GM23338 (cell line): ENCODE results near the gene LRIG1. TPM values are rescaled to one million over a fixed set of nuclear protein-coding genes. Genes with fewer than 3 reads are reported as not detected.
A peak's percentile ranks its signal among the peaks of the same experiment; 100 is the strongest.

Experiments
- ATAC-seq: fragments of 200-7000 bp; cut with Tn5 transposase; 3 replicates; pipeline ENCODE4 v1.9.1; 2020
- DNase-seq: peaks from one replicate; pipeline ENCODE4 v3.0.0-alpha.2; 2015; ENCODE audit warnings: low spot score
- H2AFZ ChIP-seq: fragments of 200-600 bp; sonication (generic); 2 replicates; pipeline ENCODE4 v1.8.0; 2016; ENCODE audit warnings: antibody characterized with exemption, mild to moderate bottlenecking, moderate library complexity
- H3F3A ChIP-seq: fragments of 200-600 bp; sonication (generic); replicated peaks from 2 replicates; pipeline ENCODE4 v1.8.0; 2017; ENCODE audit warnings: antibody characterized with exemption, mixed run types, low read depth
- H3K27ac ChIP-seq: fragments of 200-600 bp; sonication (generic); 2 replicates; pipeline ENCODE4 v1.6.1; 2016; ENCODE audit warnings: low read depth
- H3K27me3 ChIP-seq: fragments of 200-600 bp; sonication (generic); 2 replicates; pipeline ENCODE4 v1.8.0; 2016; ENCODE audit warnings: mild to moderate bottlenecking, mixed run types, moderate library complexity; ENCODE audit not compliant: insufficient read depth
- H3K36me3 ChIP-seq: fragments of 200-600 bp; sonication (generic); 2 replicates; pipeline ENCODE4 v1.8.0; 2016; ENCODE audit warnings: mild to moderate bottlenecking; ENCODE audit not compliant: insufficient read depth
- H3K4me1 ChIP-seq: fragments of 200-600 bp; sonication (generic); 2 replicates; pipeline ENCODE4 v1.8.0; 2016; ENCODE audit warnings: mild to moderate bottlenecking, moderate library complexity; ENCODE audit not compliant: insufficient read depth
- H3K4me2 ChIP-seq: fragments of 200-600 bp; sonication (generic); 2 replicates; pipeline ENCODE4 v1.7.1; 2017; ENCODE audit warnings: mixed run types
- H3K4me3 ChIP-seq: fragments of 200-600 bp; sonication (generic); 2 replicates; pipeline ENCODE4 v1.6.1; 2016; ENCODE audit warnings: mixed run types
- H3K79me2 ChIP-seq: fragments of 200-600 bp; sonication (generic); replicated peaks from 2 replicates; pipeline ENCODE4 v1.8.0; 2017; ENCODE audit warnings: mild to moderate bottlenecking; ENCODE audit not compliant: insufficient read depth
- H3K9me2 ChIP-seq: fragments of 200-600 bp; sonication (generic); 2 replicates; pipeline ENCODE4 v1.8.0; 2017; ENCODE audit not compliant: insufficient read depth
- H4K20me1 ChIP-seq: fragments of 200-600 bp; sonication (generic); replicated peaks from 2 replicates; pipeline ENCODE4 v1.8.0; 2017; ENCODE audit warnings: mild to moderate bottlenecking; ENCODE audit not compliant: insufficient read depth
- H3K27ac Mint-ChIP-seq: 2 replicates; pipeline ENCODE4 v1.8.0; 2020; ENCODE audit warnings: inconsistent platforms, mild to moderate bottlenecking, moderate library complexity, mixed read lengths
- H3K27me3 Mint-ChIP-seq: 3 replicates; pipeline ENCODE4 v1.8.0; 2022; ENCODE audit warnings: low read depth, mild to moderate bottlenecking, moderate library complexity, mixed read lengths, inconsistent platforms; ENCODE audit not compliant: insufficient read depth, poor library complexity
- H3K36me3 Mint-ChIP-seq: 3 replicates; pipeline ENCODE4 v1.8.0; 2021; ENCODE audit warnings: low read depth, mild to moderate bottlenecking, inconsistent platforms, moderate library complexity, mixed read lengths
- H3K4me1 Mint-ChIP-seq: 3 replicates; pipeline ENCODE4 v1.8.0; 2020; ENCODE audit warnings: mild to moderate bottlenecking, inconsistent platforms, mixed read lengths
- H3K4me3 Mint-ChIP-seq: 3 replicates; pipeline ENCODE4 v1.8.0; 2021; ENCODE audit warnings: moderate library complexity, mild to moderate bottlenecking, inconsistent platforms, mixed read lengths
- H3K9me3 Mint-ChIP-seq: 3 replicates; pipeline ENCODE4 v1.8.0; 2020; ENCODE audit warnings: moderate library complexity, mild to moderate bottlenecking, inconsistent platforms, mixed read lengths
- CREB1 ChIP-seq: fragments of 250-450 bp; sonication (Bioruptor Pico); IDR thresholded peaks from 2 replicates; pipeline ENCODE4 v1.5.0; 2020; ENCODE audit warnings: low read depth, mild to moderate bottlenecking, moderate library complexity
- EZH2 ChIP-seq: fragments of 200-600 bp; sonication (generic); IDR thresholded peaks from one replicate; pipeline ENCODE4 v1.8.0; 2017; ENCODE audit warnings: antibody characterized with exemption, mild to moderate bottlenecking, low read depth; ENCODE audit not compliant: unreplicated experiment
- JUNB ChIP-seq: IDR thresholded peaks from one replicate; pipeline ENCODE4 v1.6.1; 2016; ENCODE audit warnings: antibody characterized with exemption; ENCODE audit not compliant: unreplicated experiment
- POLR2AphosphoS5 ChIP-seq: IDR thresholded peaks from 2 replicates; pipeline ENCODE4 v1.6.1; 2016; ENCODE audit warnings: antibody characterized with exemption, low read depth
- STAT1 ChIP-seq: IDR thresholded peaks from one replicate; pipeline ENCODE4 v1.6.1; 2016; ENCODE audit warnings: antibody characterized with exemption; ENCODE audit not compliant: unreplicated experiment
- ZNF114 ChIP-seq: fragments of 250-450 bp; sonication (Bioruptor Pico); IDR thresholded peaks from 2 replicates; pipeline ENCODE4 v1.5.0; 2020; ENCODE audit warnings: mild to moderate bottlenecking, moderate library complexity
- ZNF331 ChIP-seq: fragments of 250-450 bp; sonication (Bioruptor Pico); IDR thresholded peaks from 2 replicates; pipeline ENCODE4 v1.5.0; 2020; ENCODE audit warnings: low read depth, mild to moderate bottlenecking, moderate library complexity
- long read RNA-seq: library from polyadenylated mRNA; unstranded; transcript quantifications from one replicate; pipeline ENCODE4 v2.0.0, GENCODE V29; 2020; ENCODE audit not compliant: unreplicated experiment
- polyA plus RNA-seq: library from polyadenylated mRNA; unstranded; fragments of >200 nt; fragmentation: Nextera tagmentation; extraction: Ambion mirVana; gene quantifications from 2 replicates; pipeline ENCODE4 v1.2.1, GENCODE V29; 2016
- total RNA-seq: library from RNA; depleted of rRNA; stranded (reverse); fragments of >200 nt; shearing (Covaris generic); gene quantifications from 2 replicates; pipeline ENCODE4 v1.2.3, GENCODE V29; 2014; rRNA removed
- TF ChIP-seq, protein P1 (sequence below): fragments of 250-450 bp; sonication (Bioruptor Pico); IDR thresholded peaks from 2 replicates; pipeline ENCODE4 v1.5.0; 2020; ENCODE audit warnings: mild to moderate bottlenecking, moderate library complexity

LRIG1 gene
- total RNA-seq = 116 and 134 TPM in 2 replicates
- polyA plus RNA-seq = 39.9 and 40.0 TPM in 2 replicates
- long read RNA-seq, full-length matches to known transcripts = 1 of 6 reads
- long read RNA-seq, partial matches to known transcripts = 2 of 6 reads
- long read RNA-seq, other reads (novel, unspliced or antisense) = 3 of 6 reads

- Mint-ChIP-seq H3K27me3 (peaks cover 7% of the 10 kb centered on the region), H3K27ac (peak within 1 kb of the TSS; percentile 86), H3K4me3 (peak within 1 kb of the TSS; percentile 95), H3K36me3 (peaks cover 9% of the 10 kb centered on the region; the same call in 2 of the 3 replicates), H3K9me3 (0 out of 3 replicates have a peak, but pooled peaks cover 2% of the 10 kb centered on the region), H3K4me1 (peaks cover 65% of the 10 kb centered on the region)
- Histone ChIP-seq H3K27ac (no peak within 1 kb of the TSS), H2AFZ (peak within 1 kb of the TSS; percentile 54; the same call in 1 of the 2 replicates), H3K79me2 (peaks cover 33% of the 10 kb centered on the region), H3K27me3 (no peaks in the 10 kb centered on the region), H3K36me3 (no peaks in the 10 kb centered on the region), H3K4me3 (peak within 1 kb of the TSS; percentile 69), H3K4me2 (peak within 1 kb of the TSS; percentile 76), H3K4me1 (peaks cover 45% of the 10 kb centered on the region), H3F3A (0 out of 2 replicates have a peak, but pooled peaks cover 2% of the 10 kb centered on the region), H4K20me1 (no peaks in the 10 kb centered on the region), H3K9me2 (no peaks in the 10 kb centered on the region)
- no peak for TF ChIP-seq ZNF331 (CRISPR knock-in tag)
- TF ChIP-seq POLR2AphosphoS5 = peak; percentile 62
- peak; percentile 58; the same call in 1 of the 2 replicates for TF ChIP-seq CREB1 (CRISPR knock-in tag)
- DNase-seq (peak; percentile 99), ATAC-seq (peak; percentile 89)
Measured at GRCh38 chr3:66500576-66501482, at the start of gene LRIG1. Gene LRIG1 (minus strand): TSS chr3:66501022. CDS start chr3:66500407, 615 bp downstream.

DNA sequence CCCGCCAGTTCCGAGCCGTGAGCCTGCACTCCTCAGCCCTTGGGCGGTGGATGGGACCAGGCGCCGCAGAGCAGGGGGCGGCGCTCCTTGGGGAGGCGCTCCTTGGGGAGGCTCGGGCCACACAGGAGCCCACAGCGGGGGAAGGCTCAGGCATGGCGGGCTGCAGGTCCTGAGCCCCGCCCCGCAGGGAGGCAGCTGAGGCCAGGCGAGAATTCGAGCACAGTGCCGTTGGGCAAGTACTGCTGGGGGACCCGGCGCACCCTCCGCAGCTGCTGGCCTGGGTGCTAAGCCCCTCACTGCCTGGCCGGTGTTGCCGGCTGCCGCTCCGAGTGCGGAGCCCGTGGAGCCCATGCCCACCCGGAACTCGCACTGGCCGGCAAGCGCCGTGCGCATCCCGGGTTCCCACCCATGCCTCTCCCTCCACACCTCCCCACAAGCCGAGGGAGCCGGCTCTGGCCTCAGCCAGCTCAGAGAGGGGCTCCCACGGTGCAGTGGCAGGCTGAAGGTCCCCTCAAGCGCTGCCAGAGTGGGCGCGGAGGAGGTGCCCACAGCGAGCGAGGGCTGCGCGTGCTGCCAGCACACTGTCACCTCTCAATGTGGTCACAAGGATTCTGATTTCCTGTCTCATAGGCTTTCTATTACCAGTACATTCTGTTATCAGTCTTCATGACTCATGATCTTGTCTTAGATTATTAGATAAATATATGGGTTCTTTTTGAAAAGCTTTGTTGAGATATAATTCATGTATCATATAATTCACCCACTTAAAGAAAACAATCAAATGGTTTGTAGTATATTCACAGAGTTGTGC is 44.0 kb upstream of the LRIG1 start:
- Histone ChIP-seq H2AFZ (no peak overlapping the region), H3F3A (no peaks in the 10 kb centered on the region), H3K27ac (no peak overlapping the region), H3K36me3 (no peaks in the 10 kb centered on the region), H3K4me3 (no peak overlapping the region), H3K79me2 (no peaks in the 10 kb centered on the region), H3K4me1 (no peaks in the 10 kb centered on the region), H3K4me2 (no peak overlapping the region), H3K27me3 (no peaks in the 10 kb centered on the region), H4K20me1 (no peaks in the 10 kb centered on the region), H3K9me2 (no peaks in the 10 kb centered on the region)
- peaks cover 11% of the 10 kb centered on the region; the same call in 2 of the 3 replicates for H3K9me3 Mint-ChIP-seq
- no peaks in the 10 kb centered on the region for H3K4me1 Mint-ChIP-seq
- no peak for DNase-seq
- peaks cover 1% of the 10 kb centered on the region for H3K27me3 Mint-ChIP-seq
- ATAC-seq = no peak
- H3K36me3 Mint-ChIP-seq = 0 out of 3 replicates have a peak, but pooled peaks cover 8% of the 10 kb centered on the region
- H3K4me3 Mint-ChIP-seq = no peak overlapping the region
- H3K27ac Mint-ChIP-seq = no peak overlapping the region
- TF ChIP-seq ZNF331 (CRISPR knock-in tag) (no peak), JUNB (no peak), STAT1 (no peak), POLR2AphosphoS5 (no peak), EZH2 (no peak), ZNF114 (CRISPR knock-in tag) (no peak), CREB1 (CRISPR knock-in tag) (no peak)
- TF ChIP-seq, protein P1, sequence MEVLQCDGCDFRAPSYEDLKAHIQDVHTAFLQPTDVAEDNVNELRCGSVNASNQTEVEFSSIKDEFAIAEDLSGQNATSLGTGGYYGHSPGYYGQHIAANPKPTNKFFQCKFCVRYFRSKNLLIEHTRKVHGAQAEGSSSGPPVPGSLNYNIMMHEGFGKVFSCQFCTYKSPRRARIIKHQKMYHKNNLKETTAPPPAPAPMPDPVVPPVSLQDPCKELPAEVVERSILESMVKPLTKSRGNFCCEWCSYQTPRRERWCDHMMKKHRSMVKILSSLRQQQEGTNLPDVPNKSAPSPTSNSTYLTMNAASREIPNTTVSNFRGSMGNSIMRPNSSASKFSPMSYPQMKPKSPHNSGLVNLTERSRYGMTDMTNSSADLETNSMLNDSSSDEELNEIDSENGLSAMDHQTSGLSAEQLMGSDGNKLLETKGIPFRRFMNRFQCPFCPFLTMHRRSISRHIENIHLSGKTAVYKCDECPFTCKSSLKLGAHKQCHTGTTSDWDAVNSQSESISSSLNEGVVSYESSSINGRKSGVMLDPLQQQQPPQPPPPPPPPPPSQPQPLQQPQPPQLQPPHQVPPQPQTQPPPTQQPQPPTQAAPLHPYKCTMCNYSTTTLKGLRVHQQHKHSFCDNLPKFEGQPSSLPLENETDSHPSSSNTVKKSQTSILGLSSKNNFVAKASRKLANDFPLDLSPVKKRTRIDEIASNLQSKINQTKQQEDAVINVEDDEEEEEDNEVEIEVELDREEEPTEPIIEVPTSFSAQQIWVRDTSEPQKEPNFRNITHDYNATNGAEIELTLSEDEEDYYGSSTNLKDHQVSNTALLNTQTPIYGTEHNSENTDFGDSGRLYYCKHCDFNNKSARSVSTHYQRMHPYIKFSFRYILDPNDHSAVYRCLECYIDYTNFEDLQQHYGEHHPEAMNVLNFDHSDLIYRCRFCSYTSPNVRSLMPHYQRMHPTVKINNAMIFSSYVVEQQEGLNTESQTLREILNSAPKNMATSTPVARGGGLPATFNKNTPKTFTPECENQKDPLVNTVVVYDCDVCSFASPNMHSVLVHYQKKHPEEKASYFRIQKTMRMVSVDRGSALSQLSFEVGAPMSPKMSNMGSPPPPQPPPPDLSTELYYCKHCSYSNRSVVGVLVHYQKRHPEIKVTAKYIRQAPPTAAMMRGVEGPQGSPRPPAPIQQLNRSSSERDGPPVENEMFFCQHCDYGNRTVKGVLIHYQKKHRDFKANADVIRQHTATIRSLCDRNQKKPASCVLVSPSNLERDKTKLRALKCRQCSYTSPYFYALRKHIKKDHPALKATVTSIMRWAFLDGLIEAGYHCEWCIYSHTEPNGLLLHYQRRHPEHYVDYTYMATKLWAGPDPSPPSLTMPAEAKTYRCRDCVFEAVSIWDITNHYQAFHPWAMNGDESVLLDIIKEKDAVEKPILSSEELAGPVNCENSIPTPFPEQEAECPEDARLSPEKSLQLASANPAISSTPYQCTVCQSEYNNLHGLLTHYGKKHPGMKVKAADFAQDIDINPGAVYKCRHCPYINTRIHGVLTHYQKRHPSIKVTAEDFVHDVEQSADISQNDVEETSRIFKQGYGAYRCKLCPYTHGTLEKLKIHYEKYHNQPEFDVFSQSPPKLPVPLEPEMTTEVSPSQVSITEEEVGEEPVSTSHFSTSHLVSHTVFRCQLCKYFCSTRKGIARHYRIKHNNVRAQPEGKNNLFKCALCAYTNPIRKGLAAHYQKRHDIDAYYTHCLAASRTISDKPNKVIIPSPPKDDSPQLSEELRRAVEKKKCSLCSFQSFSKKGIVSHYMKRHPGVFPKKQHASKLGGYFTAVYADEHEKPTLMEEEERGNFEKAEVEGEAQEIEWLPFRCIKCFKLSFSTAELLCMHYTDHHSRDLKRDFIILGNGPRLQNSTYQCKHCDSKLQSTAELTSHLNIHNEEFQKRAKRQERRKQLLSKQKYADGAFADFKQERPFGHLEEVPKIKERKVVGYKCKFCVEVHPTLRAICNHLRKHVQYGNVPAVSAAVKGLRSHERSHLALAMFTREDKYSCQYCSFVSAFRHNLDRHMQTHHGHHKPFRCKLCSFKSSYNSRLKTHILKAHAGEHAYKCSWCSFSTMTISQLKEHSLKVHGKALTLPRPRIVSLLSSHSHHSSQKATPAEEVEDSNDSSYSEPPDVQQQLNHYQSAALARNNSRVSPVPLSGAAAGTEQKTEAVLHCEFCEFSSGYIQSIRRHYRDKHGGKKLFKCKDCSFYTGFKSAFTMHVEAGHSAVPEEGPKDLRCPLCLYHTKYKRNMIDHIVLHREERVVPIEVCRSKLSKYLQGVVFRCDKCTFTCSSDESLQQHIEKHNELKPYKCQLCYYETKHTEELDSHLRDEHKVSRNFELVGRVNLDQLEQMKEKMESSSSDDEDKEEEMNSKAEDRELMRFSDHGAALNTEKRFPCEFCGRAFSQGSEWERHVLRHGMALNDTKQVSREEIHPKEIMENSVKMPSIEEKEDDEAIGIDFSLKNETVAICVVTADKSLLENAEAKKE (CRISPR knock-in tag) = no peak
